DMS153 treated with DMSO at 0.1 percent for 48 hours (cell line): ENCODE results near the gene LRP3.
"Not testable (repeated sequence)": the region's sequence is repeated elsewhere in the genome, so short reads cannot be mapped to it uniquely, and the experiment has no call there.

Experiments
- DNase-seq: peaks from one replicate; lab custom pipeline; 2025; ENCODE audit not compliant: unreplicated experiment; lab: John Stamatoyannopoulos, UW

LRP3 gene

DNA sequence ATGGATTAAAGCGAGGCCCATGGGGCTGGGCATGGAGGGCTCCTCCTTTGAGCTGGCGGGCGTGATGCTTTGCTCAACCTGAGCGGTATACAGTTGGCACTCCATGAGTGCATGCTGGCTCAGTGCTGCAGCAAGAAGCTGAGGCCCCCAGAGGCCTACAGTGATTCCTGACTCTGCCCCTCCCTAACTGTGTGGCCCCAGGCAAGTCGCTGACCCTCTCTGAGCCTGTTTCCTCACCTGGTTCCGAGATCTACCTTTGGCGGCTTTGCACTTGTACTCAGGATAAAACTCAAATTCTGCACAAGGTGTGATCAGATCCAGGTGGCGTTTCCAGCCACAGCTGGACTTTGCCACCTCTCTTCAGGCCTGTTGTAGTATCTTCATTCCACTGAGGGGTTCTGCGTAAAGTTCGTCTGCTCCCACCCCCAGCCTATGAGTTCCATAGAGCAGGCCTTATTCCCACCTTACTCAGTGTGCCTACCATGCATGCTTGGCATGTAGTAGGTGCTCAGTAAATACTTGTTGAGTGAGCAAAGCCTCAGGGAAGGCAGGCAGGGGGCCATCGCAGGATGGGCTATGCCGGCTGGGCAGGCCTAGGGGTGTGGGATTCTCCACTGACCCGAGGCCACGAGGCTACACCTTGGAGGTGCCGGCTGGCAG lies 7.9 kb downstream of the LRP3 start:
- no peak for DNase-seq

DNA sequence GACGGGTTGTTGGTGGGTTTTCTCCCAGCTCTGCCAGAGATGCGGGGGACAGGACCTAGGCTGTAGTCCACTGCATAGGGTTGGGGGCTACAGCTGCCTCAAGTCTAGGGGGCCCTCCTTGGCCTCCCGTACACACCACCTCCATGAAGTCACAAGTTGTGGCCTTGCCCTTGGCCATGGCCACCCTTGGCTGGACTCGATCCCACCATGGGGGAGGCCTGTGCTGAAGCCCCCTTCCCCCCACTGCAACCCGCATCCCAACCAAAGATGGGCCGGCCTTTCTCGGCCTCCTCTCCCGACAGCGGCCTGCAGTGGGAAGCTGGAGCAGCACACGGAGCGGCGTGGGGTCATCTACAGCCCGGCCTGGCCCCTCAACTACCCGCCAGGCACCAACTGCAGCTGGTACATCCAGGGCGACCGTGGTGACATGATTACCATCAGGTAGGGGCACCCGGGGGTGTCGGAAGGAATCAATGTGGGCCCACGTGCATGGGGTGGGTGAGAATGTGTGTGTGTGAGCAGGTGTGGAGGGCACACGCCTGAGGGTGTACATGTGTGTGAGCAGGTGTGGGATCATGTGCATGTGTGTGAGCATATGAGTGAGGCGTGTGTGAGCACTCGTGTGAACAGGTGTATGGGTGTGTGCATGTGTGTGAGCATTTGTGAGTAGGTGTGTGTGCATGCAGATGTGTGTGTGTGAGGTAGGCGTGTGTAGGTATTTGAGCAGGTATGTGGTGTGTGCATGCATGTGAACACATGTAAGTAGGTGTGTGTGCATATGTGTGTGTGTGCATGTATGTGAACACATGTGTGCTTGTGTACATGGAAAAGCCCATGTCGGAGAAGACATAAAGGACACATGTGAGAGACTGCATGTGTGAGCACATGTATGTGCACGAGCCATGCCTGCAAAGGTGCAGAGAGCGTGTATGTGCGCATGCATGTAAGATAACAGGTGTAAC lies 8.7 kb downstream of the LRP3 start:
- no peak for DNase-seq

DNA sequence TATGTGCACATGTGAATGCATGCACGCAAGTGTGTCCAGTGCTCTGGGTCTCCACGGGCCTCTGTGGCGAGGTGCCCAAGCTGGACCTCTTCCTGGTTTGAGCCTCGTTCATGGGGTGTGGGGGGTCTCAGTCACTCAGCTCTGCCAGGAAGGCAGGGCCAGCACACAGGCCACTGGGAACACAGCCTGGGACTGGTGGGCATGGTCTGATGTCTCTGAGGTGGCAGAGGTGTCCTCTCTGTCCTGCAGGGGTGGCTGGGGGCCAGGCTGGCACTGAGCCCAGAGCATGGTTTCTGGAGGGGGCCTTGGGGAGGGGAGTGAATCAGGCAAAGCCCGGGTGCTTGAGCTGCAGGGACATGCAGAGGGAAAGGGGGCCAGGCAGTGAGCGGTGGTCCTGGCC lies 9.4 kb downstream of the LRP3 start:
- no peak for DNase-seq

DNA sequence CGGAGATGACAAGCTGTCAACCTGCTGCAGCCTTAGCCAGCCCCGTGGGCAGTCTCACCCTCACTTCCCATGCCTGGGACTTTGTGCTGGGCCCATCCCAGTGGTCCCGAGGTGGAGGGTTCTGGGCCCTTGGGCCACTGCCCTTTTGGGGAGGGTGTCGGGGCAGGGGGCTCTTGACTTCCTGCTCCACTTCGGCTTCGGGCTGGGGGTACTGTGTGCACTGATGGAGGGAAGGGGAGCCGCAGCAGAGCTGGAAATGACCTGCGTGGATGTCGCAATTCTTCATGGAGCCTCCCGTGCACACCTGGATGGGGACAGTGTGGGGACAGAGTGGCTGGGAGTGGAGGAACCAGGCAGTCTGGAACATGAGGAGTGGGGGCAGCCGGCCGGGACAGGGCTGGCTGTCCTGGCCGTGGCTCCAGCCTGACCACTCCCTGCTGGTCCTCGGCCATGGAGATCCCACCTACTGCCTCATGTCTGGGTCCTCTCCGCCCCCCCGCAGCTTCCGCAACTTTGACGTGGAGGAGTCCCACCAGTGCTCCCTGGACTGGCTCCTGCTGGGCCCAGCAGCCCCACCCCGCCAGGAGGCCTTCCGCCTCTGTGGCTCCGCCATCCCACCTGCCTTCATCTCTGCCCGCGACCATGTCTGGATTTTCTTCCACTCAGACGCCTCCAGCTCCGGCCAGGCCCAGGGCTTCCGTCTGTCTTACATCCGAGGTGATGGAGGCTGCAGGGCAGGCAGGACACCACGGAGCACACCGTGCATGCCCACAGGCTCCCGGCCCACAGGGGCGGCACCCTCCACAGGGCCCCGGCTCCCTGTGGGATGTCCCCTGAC lies 10.2 kb downstream of the LRP3 start:
- DNase-seq, result no peak

DNA sequence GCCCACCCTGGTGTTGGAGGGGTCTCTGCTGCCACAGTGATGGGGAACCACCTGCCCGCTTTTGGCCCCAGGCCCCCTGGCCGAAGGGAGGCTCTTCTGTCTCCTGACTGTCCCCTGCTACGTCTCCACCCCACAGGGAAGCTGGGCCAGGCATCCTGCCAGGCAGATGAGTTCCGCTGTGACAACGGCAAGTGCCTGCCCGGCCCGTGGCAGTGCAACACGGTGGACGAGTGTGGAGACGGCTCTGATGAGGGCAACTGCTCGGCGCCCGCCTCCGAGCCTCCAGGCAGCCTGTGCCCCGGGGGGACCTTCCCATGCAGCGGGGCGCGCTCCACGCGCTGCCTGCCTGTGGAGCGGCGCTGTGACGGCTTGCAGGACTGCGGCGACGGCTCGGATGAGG lies 11.0 kb downstream of the LRP3 start:
- no peak for DNase-seq

DNA sequence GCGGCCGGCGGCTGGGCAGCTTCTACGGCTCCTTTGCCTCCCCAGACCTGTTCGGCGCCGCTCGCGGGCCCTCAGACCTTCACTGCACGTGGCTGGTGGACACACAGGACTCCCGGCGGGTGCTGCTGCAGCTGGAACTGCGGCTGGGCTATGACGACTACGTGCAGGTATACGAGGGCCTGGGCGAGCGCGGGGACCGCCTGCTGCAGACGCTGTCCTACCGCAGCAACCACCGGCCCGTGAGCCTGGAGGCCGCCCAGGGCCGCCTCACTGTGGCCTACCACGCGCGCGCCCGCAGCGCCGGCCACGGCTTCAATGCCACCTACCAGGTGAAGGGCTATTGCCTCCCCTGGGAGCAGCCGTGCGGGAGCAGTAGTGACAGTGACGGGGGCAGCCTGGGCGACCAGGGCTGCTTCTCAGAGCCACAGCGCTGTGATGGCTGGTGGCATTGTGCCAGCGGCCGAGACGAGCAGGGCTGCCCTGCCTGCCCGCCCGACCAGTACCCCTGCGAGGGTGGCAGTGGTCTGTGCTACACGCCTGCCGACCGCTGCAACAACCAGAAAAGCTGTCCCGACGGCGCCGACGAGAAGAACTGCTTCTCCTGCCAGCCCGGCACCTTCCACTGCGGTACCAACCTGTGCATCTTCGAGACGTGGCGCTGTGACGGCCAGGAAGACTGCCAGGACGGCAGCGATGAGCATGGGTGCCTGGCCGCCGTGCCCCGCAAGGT lies 11.6 kb downstream of the LRP3 start:
- no peak for DNase-seq

DNA sequence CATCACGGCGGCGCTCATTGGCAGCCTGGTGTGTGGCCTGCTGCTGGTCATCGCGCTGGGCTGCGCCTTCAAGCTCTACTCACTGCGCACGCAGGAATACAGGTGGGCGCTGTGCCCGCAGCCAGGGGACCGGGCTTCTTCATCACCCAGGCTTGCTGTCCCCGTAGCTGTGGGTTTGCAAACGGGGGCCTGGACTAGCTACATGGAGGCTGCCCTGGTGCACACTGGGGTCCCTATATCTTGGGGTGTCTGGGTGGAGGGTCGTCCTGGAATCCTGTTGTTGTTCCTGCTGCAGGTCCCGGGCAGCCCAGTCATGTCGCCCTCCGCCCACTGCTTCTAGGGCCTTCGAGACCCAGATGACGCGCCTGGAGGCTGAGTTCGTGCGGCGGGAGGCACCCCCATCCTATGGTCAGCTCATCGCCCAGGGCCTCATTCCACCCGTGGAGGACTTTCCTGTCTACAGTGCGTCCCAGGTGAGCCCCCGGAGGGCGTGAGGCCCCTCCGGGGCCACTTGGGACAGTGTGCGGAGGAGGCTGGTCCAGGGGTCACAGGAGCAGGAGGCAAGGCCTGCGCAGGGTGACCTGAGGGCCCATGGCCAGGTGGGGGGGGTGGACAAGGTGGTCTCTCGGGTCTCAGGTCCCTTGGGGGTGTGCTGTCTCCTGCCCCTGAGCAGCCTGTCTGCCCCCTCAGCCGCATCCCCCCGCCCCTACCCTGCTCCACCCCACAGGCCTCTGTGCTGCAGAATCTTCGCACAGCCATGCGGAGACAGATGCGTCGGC lies 12.3 kb downstream of the LRP3 start:
- DNase-seq, result no peak

DNA sequence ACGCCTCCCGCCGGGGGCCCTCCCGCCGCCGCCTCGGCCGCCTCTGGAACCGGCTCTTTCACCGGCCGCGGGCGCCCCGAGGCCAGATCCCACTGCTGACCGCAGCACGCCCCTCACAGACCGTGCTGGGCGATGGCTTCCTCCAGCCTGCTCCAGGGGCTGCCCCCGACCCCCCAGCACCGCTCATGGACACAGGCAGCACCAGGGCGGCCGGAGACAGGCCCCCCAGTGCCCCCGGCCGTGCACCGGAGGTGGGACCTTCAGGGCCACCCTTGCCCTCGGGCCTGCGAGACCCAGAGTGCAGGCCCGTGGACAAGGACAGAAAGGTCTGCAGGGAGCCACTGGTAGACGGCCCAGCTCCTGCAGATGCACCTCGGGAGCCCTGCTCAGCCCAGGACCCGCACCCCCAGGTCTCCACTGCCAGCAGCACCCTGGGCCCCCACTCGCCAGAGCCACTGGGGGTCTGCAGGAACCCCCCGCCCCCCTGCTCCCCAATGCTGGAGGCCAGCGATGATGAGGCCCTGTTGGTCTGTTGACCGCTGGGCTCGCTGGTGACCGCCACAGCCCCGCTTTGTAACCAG lies 13.0 kb downstream of the LRP3 start:
- DNase-seq, result no peak

DNA sequence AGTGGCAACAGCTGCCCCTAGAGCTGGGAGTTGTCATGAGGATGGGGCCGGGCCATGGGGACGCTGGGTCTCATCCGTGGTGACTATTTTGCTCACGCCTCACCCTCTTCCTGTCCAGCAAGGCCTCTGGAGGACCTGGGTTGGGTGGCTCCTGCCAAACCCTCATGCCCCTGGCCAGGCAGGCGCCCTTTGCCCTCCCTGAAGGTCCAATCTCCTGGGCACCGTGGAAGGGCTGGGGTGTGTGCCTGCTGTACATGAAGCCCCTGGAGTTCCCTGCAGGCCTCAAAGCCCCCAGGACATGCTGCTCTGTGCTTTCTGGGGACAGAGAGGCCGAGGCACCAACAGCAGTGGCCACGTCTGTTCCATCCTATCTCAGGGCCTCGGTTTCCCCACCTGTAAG lies 13.8 kb downstream of the LRP3 start:
- no peak for DNase-seq

DNA sequence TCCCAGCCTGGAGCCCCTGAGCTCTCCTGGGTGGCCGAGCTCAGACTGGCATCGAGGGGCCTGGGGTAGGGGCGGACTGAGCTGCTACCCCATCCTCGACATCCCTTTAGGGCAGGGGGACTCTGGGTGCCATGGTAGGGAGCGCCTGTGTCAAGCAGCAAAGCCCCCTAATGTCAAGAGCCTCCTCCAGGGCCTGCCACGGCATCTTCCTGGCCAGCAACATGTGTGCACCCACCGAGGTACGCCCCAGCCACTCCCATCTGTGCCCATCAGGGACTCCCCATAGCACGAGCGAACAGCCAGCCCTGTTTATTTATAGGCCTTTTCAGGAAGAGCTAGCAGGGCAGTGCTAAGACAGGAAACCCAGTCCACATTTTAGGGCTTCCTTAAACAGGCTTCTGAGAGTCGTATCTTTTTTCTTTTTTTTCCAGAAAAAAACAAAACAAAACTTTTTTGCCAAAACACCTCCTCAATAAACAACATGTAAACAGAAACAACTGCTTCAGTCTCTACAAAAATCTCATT lies 14.3 kb downstream of the LRP3 start:
- DNase-seq, result no peak

DNA sequence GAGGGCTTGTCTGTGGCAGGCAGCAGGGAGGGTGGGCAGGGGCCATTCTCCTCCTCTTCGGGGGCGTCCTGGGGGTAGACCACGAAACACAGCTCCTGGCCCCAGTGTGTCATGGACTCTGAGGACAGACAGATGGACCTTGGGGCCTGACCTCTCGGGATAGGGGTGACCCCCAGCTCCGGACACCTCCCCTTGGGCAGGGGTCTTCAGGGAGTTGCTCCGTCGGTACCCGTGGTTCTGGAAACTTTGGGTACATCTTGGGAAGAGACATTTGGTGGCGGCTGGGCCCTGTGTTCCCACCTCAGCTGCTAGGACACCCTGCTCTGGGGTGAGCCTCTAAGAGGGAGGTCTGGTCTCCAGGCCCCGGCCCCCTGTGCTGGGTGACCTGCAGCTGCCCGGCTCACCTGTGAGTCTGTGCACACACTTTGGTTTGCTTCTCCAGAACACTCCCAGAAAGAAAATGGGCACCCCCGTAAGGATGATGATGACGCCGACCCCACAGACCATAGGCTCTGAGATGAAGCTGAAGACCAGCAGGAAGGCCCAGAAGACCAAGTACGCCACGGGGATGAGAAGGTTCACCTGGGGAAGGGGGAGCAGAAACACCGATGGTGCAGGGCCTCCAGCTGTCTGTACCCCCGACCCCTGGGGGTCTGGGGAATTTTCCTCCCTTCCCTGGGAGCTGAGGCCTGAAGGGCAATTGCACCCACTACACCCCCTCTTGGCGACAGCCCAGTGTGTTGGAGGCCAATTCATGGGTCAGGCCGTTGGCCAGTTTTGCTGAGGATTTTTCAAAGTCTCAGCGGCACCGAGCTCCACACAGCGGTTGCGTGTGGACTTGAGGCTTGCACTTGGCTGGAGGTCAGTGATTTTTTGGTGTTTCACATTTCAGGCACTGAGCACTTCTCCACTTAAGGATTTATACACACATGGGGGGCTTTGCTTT lies 15.0 kb downstream of the LRP3 start:
- no peak for DNase-seq

DNA sequence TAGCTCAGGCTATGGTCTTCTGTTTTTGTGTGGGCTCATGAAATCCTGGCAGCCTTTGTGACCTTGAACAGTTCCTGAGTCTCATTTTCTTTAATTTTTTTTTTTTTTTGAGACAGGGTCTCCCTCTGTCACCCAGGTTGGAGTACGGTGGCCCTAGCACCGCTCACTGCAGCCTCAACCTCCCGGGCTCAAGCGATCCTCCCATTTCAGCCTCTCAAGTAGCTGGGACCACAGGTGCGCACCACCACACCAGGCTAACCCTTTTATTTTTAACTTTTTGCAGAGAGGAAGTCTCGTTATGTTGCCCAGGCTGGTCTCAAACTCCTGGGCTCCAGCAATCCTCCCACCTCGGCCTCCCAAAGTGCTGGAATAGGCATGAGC lies 15.7 kb downstream of the LRP3 start:
- not testable (repeated sequence) for DNase-seq

DNA sequence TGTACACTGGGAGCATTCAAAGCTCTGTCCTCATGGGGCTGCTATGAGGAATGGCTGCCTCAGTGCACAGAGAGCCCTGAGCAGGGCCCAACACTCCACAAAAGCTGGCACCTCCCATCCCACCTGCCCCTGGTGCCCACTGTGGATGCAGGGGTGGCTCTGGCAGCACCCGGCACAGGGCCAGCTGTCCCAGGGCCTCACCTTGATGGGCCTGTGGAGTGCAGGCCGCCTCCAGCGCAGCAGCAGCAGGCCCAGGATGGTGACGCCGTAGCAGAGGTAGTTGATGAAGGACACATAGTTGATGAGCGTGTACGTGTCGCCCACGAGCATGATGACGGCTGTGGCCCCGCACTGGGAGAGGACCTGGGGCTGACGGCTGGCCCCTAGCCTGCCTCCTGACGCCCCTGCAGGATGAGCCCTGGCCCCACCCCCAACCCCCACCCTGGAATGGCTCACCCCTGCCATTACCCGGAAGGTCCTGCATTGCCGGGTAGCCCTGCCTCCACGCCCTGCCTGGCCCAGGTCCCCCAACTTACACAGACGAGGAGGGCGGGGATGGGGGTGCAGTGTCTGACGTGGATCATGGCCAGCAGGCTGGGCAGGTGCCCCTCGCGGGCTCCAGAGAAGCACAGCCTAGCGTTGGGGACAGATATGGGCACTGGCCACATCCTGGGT lies 16.3 kb downstream of the LRP3 start:
- no peak for DNase-seq

DNA sequence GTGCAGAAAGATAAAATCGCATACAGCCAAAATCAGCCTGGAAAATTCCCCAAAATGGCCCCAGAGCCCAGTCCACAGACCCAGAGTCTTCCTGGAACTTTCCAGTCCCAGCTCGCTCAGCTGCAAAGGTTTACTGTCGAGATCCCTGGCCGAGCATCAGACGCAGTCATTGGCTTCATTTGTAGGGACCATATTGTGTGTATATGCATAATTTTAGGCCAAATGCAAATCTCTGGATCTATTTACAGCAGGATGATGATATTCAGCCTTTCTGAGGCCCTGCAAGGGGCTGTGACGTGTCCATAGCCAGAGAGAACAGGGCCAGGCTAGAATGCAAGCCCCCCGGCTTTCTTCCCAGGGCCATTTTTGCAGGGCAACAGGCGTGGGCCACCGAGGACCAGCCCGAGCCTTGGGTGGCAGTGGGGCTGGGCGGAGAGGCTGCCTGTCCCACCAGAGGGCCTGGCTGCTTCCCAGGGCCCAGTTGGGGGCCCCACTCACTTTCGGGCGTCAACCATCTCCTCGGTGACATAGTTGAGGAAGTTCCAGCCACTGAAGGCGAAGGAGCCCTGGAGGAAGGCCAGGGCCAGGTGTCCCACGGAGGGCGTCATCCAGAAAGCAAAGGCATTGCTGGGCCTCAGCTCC lies 17.8 kb downstream of the LRP3 start:
- no peak for DNase-seq

DNA sequence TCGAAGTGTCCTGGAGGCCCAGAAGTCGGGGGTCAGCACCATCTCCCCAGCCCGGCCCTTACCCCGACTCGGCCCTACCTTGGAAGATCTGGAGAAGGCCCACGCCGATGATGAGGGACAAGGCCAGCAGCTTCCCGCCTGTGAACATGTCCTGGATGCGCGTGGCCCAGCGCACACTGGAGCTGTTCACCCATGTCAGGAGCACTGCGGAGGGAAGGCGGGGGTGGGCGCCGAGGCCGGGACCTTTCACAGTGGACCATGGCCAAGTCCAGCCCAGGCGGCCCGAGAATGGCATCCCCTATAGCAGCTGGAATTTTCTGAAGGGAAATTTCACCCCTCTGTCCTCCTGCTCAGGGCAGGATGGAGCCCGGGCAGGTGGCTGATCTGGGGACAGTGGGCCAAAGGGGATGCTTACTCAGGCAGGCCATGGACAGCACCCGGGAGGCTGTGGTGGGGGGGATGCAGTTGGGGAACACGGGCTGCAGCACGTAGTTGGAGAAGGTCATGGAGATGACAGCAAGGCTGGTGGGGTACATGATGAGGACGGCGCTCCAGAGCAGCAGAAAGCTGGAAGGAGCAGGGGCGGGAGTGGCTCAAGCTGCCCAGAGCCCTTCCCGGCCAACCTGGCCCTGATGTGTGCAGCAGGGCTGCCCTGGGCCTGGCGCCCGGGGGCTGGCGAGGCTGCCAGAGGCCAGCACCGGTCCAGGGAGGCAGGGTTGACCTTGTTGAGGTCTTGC lies 18.5 kb downstream of the LRP3 start:
- no peak for DNase-seq

DNA sequence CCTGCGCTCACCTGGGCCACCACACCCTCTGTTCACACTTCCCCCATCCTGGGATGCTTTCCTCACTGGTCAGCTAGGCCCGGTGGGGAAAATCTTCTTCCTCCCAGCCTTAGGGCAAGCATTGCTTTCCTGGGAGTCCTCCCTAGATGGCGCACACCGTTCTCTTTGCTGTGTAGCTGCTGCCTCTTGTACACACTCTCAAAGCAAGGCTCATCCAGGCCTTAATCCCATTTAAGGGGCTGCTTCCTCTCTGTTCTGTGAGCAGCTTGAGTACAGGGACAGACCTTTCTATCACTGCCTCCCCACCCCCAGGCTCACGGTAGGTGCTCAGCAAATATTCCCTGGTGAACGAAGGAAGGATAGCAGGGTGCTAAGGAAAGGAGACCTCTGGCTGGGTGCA lies 20.5 kb downstream of the LRP3 start:
- no peak for DNase-seq
